ENCODE data around the gene DNAL1. TPM values are rescaled to one million over a fixed set of nuclear protein-coding genes. Genes with fewer than 3 reads are reported as not detected.

Gene DNAL1
- total RNA-seq, 1 experiment from 2014 or later: 14.6 TPM

GRCh38 chr14:73722581-73722980 is 77.8 kb downstream of the DNAL1 start:
- Histone ChIP-seq H3K79me2 (ENCODE audit: insufficient read depth, low read length) (no peaks in the 10 kb centered on the region; the same call in 1 of the 2 replicates), H3K27ac (ENCODE audit: low read depth, low read length) (no peak overlapping the region), H3K9me3 (ENCODE audit: control insufficient read depth in 1 of 2, insufficient read depth in 1 of 2, low read depth in 1 of 2, low read length in 2 of 2) (no peaks in the 10 kb centered on the region), H3K36me3 (ENCODE audit: control insufficient read depth in 1 of 2, insufficient read depth in 2 of 2, low read length in 2 of 2) (peaks cover 44 to 47% of the 10 kb centered on the region in 2 experiments; a peak in 3 of 4 replicates), H3K4me2 (ENCODE audit: low read length) (no peak overlapping the region), H4K20me1 (ENCODE audit: insufficient read depth) (no peaks in the 10 kb centered on the region), H3K4me1 (ENCODE audit: control insufficient read depth in 1 of 2, insufficient read depth in 2 of 2, low read length in 2 of 2) (peaks cover 0 to 12% of the 10 kb centered on the region in 2 experiments; a peak in 2 of 4 replicates), H3K4me3 (replicated peaks in 1 of 2; ENCODE audit: low read depth in 1 of 2, low read length in 2 of 2) (no peak overlapping the region), H3K27me3 (ENCODE audit: insufficient read depth, low read length) (no peaks in the 10 kb centered on the region), H3K9me2 (ENCODE audit: insufficient read depth) (no peaks in the 10 kb centered on the region), H3K9ac (ENCODE audit: low read length) (no peak overlapping the region), H2AFZ (ENCODE audit: low read depth, low read length, poor library complexity, severe bottlenecking) (no peak overlapping the region)
- ChIA-PET RAD21 (ENCODE audit: low non-redundant PET in 1 of 2, low total read pairs in 2 of 2, uncharacterized antibody in 2 of 2, unreplicated experiment in 2 of 2) (no interaction called here), CTCF (no interaction called here), POLR2A (no interaction called here)
- DNase-seq (ENCODE audit: low read depth, low spot score): no peak
- intact Hi-C loops (cut with micrococcal nuclease): no loop called here
- TF ChIP-seq EGR1 (IDR thresholded peaks at IDR 0.05; ENCODE audit: low read depth): no peak
- TF ChIP-seq JUND (IDR thresholded peaks at IDR 0.05): no peak
- no peak for TF ChIP-seq EZH2 (IDR thresholded peaks at IDR 0.05)
- TF ChIP-seq ZFX (IDR thresholded peaks at IDR 0.05): no peak
- no peak for TF ChIP-seq REST (IDR thresholded peaks at IDR 0.05; ENCODE audit: low read depth)
- TF ChIP-seq YY1 (IDR thresholded peaks at IDR 0.05; ENCODE audit: extremely low read depth, insufficient replicate concordance, low read depth, low read length): no peak
- no peak for TF ChIP-seq RAD21 (IDR thresholded peaks at IDR 0.05; ENCODE audit: low read depth)
- TF ChIP-seq ZBTB33 (IDR thresholded peaks at IDR 0.05; ENCODE audit: extremely low read depth, insufficient replicate concordance, low read length): no peak
- no peak for TF ChIP-seq CEBPB (IDR thresholded peaks at IDR 0.05; ENCODE audit: low read depth)
- TF ChIP-seq SIN3A (IDR thresholded peaks at IDR 0.05; ENCODE audit: low read depth): no peak
- no peak for TF ChIP-seq ELF1 (IDR thresholded peaks at IDR 0.05; ENCODE audit: borderline replicate concordance, low read depth)
- no peak for TF ChIP-seq TCF7L2 (IDR thresholded peaks at IDR 0.05; ENCODE audit: borderline replicate concordance, extremely low read depth, insufficient read depth, insufficient read length)
- TF ChIP-seq POLR2A (IDR thresholded peaks at IDR 0.05; ENCODE audit: borderline replicate concordance, extremely low read depth, insufficient read depth, insufficient read length): no peak
- TF ChIP-seq FOSL1 (IDR thresholded peaks at IDR 0.05; ENCODE audit: low read depth): no peak
- no TSS peak for BruUV-seq (replicated peaks)
- no peak for ATAC-seq
